DMS153 treated with DMSO at 0.1 percent for 48 hours (cell line): ENCODE data around the gene PWWP2B.

ENCODE experiments used
- DNase-seq: peaks from one replicate; lab custom pipeline; 2025; ENCODE audit not compliant: unreplicated experiment; lab: John Stamatoyannopoulos, UW

Gene PWWP2B

DNA sequence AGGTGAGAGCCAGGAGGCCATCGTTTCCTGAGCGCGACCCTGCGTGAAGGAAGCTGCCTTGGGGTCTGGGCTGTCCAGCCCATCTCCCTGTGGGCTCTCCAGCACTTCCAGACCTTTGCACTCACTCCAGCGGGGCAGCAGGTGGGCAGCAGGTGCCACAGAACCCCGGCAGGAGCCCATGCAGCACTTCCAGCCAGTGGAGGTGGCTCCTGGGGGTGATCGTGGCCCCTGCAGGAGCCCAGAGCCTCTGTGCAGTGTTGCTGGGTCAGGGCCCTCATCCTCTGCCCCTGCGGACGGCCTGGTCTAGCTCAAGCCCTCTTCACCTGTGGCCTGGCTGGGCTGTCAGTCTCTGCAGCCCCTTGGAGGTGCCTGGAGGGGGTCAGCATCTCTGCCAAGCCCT is 59.9 kb downstream of the PWWP2B start:
- DNase-seq: no peak

DNA sequence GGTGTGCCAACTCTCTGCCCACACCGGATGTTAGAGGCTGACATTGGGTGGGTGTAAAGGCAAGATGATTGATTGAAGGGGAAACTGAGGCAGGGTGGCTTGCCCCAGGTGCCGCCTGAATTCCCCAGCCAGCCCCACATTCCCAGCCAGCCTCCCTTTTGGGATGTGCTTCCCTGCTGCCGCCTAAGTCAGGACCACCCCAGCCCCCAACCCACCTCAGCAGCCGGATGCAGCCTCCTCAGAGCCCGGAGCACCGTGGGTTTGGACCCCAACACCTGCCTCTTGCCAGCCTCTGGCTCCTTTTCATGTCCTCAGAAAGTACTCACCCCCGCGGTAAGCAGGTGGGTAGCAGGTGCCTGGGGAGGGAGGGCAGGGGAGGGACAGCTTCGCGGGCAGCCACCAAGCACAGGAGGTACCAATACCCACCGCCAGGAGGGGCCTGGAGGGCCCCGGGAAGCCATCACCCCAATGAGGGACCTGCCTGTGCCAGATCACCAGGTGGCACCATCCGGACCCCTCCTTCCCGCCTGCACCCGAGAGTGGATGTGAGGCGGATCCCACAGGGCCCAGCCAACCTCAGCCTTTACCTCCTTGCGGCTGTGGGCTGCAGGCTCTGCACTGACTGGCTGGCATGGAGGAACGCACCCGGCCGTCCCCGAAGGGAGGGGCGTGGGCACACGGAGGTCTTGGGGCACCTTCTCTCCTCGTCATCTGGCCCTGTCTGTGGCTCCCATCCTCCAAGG is 60.5 kb downstream of the PWWP2B start:
- DNase-seq: no peak

DNA sequence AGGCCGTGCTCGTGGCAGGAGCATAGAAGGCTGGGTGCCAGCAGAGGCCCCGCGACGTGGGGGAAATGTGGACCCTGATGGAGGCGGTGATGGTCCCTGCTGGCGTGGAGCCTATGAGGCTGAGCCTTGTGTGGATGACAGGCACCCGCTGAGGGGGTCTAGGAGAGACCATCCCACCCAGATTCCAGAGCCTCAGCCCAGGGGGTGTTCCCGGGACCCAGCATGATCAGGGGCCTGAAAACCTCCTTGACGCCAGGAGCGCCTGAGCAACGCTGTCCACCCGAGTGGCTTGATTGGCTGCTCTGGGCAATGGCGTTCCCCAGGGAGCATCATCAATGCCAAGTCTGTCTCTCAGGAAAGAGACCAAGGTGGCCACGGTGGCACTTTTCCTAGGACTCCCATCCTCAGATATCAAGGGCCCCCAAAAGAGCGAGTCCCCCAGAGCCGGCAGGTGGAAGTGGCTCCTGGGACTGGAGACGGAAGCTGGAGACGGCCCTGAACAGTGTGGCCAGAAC is 61.1 kb downstream of the PWWP2B start:
- no peak for DNase-seq

DNA sequence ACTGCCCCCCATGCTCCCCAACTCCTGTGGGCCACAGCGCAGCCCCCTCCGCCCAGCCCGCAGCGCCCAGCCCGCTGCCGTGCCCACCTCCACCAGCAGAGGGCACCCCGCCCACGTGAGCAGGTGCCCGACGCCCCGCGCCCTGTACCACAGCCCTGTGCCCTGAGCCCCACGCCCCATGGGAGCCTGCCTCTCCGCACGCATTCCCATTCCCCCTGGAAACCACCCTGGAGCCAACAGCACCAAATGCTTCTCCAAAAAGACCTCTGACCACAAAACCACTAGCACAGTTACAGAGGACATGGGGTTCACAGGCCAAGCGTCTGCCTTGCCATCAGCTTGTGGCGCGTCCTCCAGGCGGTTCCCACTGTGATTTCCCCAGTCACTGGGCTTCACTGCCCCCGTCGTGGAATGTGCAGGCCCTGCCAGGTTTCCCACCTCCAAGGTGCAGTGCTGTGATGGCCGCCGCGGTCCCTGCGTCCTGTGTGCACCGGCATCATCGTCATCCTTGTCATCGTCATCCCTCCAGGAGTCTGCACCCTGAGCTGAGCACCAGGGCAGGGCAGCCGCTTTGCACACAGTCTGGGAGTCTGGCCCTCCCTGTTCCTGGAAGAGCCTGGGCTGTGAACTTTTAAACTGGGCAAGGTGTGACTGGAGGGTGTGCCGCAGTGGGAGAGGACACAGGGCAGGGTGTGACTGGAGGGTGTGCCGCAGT is 61.7 kb downstream of the PWWP2B start:
- DNase-seq: no peak

DNA sequence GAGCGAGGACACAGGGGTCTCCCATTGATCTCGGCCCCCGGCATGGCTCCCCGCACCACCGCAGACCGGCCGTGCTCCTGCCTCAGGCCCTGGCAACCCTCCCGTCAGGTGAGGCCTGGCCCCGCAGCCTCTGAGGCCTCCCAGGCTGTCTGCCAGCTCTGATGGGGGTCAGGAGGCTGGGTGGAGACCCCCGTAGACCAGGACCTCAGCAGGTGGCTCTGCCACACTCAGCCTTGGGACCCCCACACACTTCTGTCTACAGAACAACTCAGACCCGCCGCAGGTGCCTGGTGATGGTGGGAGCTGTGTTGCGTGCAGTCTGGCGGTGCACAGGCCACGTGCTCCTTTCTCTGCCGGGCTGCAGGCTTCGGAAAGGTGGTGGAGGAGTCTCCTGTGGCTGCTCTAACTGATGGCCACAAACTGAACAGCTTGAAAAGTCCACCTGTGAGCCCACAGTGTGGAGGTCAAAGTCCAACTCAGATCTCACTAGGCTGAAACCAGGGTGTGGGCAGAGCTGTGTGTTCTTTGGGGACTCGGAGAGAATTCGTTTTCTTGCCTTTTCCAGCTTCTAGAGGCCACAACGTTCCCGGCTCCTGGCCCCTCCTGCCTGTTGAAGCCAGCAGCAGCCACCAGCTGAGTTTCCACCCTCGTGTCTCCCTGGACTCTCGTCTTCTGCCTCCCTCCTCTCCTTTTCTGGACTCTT is 62.5 kb downstream of the PWWP2B start:
- no peak for DNase-seq

DNA sequence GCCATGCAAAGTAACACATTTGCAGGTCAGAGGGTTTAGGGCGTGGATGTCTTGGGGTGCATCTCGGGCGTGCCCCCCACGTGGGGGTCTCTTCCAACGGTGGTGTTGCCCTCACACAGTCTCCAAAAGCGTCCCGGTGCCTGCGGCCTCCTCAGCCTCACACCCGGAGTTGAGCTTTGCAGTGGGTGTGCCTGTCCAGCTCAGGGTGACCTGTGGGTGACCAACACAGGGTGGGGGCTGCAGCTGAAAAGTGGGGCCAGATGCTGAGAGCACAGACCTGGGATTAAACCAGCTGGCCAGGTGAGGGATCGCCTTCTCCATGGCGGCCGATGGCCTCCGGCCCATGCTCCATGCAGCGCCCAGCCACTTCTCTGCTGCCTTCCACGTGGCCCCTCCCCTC is 63.1 kb downstream of the PWWP2B start:
- no peak for DNase-seq

DNA sequence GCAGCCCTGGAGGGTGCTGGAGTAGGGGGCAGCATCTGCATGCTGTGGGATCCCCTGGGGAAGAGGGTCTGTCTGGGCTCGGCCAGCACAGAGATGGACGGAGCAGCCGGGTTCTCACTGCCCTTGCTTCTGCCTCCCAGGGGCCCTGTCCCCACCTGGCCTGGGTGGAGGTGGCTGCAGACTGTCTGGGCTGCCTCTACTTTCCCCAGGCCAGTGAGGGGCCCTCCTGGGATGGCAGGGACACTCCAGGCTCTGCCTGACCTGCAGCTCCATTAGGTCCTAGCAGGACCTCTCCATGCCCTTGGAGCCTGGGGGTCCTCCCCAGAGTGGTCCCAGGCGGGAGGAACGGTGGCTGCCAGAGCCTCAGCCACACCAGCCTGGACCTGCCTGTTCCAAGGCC is 63.7 kb downstream of the PWWP2B start:
- no peak for DNase-seq

DNA sequence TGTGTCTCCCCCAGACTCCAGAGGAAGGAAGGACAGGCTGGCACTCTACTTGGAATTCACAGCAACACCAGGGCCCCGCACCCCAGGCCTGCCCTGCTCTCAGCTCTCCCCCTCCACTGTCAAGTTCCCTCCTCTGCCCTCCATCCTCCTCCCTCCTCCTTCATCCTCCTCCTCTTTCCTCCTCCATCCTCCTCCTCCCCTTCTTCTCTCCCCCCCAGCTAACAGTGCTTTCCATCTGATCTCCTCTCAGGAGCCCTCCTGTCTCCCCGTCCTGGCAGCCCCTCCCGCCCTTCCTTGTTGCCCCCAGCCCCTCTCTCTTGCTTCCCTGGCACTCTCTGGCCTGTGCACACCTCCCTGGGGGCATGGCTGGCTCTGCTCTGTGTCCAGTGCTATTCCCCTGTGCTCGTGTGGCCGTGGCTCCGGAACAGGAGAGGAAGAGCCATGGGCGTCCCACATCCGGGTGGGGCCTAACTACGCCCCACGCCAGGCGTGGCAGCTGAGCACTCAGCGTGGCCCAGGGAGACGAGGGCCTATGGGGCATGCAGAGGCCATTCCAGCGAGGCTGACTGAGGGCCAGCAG is 64.2 kb downstream of the PWWP2B start:
- DNase-seq: no peak

DNA sequence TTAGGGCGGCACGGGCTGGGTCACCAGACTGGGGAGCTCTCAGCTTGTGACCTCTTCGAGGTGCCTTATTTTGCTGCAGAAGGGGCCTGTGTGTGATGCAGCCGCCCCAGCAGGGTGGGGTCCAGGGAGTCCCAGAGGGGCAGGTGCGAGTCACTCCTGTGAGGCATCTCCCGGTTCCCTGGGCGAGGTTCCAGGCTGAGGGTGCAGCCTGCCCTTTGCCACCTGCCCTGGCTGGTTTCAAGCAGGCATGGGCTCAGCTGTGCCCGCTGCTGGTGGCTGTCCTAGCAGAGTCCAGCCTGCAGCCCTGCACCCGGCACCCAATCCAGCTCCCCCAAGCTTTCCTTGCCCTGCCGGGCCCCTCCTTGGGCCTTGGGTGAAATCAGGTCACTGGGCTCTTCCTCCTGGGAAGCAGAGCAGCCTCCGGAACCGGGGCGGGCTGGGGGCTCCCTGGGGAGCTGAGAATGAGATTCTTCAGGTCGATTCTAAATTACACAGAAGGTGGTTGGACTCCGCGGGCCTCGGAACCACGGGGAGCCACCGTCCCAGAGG is 64.8 kb downstream of the PWWP2B start:
- no peak for DNase-seq

DNA sequence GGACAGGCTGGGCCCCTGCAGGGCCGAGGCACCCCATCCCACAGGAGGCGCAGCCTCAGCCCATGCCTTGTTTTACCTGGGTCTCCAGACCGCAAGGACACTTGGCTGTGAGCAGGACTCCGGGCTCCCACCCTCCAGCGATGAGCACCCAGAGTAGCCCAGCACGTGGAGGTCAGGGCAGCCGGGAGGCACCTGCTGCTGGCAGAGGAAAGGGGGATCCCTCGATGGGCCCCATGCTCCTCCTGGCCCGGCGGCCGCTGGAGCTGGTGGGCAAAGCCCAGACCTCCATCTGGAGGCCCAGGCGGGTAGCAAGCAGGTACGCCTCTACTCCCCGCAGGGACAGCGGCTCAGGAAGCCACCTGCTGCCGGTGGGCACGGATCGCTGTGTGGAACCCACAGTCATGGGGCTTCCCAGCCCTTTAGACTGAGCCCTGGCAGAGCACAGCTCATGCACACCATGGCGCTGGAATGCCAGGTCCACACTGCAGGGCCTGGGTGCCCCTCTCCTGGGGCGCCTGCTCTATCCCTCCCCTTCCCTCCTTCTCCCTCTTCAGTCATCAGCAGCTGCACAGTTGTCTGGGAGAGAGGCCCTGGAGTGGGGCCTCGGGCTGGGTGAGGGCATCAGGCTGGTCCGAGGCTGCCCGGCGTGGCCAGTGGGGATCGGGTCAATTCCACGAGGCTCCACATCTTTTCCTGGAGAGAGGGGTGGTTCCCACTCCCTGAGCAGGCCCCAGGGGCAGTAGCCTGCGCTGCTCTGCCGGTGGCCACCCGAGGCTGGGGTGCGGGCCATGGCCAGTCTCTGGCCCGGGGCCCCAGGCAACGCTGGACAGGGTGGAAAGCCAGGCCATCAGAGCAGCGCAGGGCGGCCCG is 65.7 kb downstream of the PWWP2B start:
- DNase-seq: no peak

DNA sequence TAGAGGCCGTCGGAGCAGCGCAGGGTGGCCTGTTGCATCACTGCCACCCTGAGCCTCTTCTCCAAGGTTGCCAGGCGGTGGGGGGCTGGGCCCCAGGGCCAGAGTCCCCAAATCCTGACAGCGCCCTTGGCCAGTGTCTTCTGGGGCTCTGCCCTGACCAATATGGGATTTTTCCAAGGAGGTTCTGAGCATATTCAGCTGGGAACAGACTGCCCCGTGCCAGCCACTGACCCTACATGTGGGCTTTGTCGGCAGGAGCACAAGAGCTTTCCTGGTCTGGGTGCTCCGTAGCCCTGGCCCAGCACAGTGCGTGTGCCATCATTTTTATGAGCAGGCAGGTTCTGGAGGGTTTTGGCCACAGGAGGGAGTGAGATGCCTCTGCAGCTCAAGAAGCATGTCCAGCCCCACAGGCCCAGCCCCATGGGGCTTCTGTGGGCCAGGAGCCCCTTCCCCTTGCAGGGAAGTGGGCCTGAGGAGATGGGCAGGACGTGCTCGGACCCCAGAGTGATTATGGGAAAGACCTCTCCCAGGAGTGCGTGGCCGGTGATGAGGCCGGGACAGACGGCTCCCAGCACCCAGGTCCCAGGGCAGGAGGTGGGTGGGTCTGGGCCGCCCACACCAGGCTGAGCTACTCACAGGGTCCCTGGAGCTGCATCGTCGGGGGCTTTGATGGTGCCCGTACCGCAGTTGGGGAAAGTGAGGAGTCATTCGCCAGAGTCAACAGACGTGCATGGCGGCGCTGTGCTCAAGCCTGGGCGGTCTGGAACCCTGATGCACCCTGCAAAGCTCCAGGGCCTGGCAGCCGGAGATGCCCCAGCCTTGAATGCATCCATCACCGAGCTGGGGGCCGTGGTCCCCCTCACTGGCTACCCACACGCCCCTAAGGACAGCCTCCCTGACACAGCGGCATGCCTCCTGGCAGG is 66.6 kb downstream of the PWWP2B start:
- DNase-seq: no peak

DNA sequence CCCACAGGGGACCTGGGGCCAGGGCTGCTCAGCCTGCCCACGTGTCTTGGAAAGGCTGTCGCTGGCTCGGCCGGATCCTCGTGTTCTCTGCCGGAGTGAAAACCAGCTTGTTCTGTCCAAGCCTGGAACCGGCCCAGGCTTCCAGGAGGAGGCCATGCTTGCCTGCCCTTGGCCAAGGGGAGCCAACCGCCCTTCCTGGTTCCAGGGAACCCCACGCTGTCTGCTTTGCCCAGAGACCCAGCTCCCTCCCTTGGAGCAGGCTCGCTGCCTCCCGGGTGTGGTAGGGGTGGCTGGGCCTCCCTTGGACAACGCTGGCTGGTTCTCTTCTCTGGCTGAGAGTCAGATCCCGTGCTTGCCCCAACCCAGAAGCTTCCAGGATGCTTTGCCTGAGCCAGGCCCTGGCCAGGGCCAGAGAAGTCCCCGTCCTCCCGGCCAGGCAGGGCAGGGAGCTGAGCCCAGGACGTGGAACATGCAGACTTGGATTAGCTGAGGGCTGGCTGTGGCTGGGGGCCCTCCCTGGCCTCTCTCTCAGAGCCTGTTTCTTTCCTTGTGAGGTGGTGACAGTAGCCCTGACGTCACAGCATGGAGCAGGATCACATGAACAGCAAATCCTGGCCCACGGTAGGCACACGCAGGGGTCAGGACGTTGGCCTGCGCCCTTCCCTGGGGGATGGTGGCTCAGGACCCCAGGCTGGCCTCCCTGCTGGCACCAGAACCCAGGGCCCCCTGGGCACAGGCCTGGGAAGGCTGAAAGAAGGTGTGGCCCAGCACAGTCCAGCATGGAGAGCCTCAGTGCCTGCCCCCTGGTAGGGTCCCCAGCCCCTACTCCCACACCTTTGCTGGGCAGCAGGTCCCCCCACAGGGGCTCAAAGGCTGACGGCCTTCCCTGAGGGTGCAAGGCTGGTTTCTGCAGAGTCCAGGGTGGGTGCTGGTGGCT is 67.5 kb downstream of the PWWP2B start:
- no peak for DNase-seq

DNA sequence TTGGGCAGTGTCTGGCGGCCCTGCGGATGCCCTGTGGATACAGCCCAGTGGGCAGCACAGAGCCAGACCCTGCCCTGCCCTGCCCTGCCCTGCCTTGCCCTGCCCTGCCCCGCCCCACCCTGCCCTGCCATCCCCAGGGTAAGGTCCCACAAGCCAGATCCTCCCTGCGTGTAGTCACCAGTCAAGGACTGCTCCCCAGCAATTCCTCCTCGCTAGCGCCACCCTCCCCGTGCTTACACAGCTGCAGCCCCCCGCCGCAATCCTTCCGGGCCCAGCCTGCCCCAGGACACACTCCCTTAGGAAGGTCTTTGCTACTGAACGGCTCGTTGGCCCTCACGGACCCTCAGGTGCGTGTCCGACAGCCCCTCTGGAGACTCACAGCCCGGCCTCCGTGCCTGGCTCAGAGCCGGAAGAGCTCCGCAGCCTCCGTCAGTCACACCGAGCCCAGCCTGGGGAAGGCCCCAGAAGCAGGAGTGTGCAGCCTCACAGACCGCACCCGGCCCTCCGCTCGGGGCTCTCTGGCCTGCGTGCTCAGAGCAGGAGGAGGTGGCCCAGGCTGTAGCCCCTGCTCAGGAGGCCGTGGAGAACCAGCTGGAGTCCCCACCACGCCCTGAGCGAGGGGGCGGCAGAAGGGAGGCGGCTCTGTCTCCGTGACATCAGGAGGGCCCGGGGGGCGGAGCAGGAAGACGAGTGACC is 68.3 kb downstream of the PWWP2B start:
- DNase-seq: no peak

DNA sequence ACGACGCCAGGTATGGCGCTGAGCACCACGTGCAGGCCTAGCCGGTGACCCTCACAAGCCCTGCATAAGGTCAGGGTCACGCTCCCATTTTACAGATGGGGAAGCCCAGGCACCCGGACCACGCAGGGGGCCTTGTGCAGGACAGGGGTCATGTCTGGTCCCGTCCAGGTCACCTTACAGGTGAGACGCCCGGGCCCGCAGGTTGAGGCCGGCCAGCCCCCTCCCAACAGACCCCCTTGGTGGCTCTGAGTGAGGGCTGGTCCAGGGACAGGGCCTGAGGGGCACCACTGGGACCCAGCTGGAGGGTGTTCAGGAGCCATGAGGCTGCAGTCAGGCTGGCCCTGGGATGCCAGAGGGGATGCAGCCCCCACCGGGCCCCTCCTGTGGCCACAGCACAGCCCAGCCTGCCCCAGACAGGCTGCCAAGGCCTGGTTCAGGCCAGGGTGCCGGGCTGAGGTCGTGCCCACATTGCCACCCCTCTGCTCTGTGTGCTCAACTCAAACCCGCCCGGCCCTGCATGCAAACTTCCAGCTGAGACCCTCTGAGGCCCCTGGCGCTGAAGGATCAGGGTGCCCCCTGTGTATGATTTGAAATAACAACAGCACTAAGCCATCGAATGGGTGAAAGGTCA is 69.0 kb downstream of the PWWP2B start:
- DNase-seq: no peak

DNA sequence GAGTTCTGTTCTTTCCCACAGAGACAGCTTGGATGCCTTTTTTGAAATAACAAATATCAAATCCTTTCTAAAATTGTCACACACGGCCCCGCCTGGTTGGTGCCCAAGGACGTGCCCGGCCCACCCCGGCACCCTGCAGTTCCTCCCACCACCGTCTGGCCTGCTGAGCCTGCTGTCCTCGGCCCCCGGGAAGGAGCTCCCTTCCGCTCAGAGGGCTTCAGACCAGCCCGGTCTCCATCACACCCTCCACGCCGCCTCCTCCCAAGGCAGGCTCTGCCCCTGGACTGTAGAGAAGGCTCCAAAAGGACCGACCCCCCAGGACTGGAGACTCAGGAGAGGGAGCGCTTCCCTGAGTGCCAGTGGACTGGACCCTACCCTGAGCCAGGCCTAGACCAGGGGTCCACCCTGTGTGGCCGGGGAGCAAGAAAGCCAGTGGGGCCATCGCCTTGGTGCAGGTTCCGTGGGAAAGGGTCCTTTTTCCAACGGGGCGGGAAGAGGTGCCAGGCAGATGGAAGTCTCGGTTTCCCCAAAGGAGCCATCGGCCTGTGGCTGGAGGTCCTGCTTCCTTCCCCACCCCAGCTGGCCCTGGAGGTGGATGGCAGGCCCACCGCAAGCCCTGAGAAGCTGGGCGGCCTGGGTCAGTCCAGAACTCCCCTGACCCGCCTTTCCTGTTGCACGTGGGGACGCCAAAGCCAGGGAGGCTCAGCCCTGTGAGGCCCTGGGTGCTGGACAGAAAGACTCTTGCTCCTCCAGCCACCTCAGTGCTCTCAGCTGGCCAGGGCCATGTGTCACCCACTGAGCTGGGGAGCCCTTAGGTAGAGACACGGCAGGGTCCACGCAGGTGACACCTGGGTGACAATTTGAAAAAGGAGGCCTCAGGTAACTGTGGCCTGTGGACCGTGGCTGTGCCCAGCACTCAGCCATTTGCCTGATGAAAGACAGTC is 69.8 kb downstream of the PWWP2B start:
- DNase-seq: no peak
